NCI-H748 (cell line): ENCODE results near the gene PPM1L.
A peak's percentile ranks its signal among the peaks of the same experiment; 100 is the strongest.

Source experiments
- DNase-seq: peaks from one replicate; lab custom pipeline; 2025; ENCODE audit not compliant: unreplicated experiment; lab: John Stamatoyannopoulos, UW

Gene PPM1L

DNA sequence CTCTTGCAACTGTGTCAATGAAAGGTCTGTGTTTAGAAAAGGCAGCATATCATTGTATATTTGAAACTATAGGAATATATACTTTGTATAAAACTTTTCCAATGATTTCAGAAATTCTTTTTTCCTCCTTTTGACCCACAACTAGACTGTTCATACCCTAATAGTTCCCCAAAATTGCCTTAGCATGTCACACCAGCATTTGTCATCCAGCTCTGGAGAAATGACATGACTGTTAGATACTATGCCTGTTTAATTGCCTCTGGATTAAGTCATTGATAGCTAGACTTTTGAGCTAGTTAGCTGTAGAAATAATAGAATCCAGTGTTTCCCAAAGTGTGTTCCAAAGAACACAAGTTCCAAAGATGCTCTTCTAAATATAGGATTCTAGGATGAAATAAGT, 316.7 kb downstream of the PPM1L start:
- DNase-seq = no peak

- DNase-seq = no peak
Measured at GRCh38 chr3:161073181-161073580, 317.1 kb downstream of the PPM1L start.

GRCh38 chr3:161081633-161082032, 325.6 kb downstream of the PPM1L start:
- DNase-seq = no peak

- no peak for DNase-seq
Measured at GRCh38 chr3:161082063-161082462, 326.0 kb downstream of the PPM1L start.

- DNase-seq = no peak
Measured at GRCh38 chr3:161083131-161083530, 327.1 kb downstream of the PPM1L start.

- DNase-seq = no peak
Measured at GRCh38 chr3:161084277-161084676, 328.2 kb downstream of the PPM1L start.

GRCh38 chr3:161093895-161094294, 337.9 kb downstream of the PPM1L start:
- DNase-seq = no peak

DNA sequence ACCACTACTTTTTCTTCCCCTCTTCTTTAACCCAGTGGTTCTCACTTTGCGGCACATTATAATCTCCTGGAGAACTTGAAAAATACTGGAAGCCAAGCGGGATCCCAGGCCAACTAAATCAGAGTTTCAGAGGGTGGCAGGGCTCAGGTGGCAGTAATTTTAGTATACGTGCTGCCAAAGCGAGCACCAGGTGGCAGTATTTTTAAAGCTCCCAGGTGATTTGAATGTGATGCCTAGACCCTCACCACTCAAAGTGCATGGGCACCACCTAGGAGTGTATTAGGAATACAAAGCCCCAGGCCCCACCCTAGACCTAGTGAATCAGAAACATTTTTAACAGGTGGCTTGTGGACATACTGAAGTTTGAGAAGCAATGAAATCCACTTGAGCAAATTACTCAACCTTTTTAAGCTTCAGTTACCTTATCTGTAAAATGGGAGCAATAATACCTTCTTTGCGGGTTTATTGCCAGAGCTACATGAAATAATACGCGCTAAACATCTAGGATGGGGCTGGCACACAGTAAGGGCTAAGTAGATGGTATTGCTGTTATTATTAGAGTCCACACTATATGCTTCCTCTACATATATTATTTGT, 340.8 kb downstream of the PPM1L start:
- peak; percentile 59 for DNase-seq

DNA sequence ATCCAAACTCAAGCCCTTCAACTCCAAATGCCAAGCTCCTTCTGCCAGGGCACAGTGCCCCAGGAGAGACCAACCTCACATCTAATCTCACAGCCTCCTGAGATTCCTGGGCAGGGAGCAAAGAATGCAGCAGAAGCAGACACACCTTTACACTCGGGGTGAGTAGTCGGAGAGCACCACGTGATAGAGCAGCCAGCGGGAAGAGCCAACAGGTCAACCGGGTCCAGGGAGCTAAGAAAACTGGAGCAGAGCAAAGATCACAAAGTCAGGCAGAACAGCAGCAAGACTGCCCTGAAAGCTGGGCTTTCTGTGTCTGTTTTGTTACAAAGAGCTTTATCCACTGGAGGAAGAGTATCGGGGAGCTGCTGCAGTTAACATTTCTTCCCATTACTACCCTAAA, 345.0 kb downstream of the PPM1L start:
- DNase-seq = no peak

DNA sequence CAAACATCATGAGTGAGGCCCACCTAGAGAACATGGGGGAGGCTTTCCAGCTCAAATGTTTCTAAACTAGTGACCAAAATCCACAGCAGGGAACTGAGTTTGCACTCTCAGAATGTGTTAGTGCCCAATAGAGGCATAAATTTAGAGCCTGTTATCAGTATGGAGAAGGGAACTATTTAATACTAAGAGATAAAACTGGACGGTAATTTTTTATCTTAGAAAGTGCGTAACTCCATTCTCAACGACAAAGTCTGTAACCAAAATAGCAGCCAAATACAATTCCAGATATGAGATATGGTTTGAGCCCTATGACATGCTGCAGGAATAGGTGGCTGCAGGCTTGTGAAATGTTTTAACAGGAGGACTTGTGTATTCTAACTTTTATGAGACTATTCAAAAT, 345.6 kb downstream of the PPM1L start:
- no peak for DNase-seq

DNA sequence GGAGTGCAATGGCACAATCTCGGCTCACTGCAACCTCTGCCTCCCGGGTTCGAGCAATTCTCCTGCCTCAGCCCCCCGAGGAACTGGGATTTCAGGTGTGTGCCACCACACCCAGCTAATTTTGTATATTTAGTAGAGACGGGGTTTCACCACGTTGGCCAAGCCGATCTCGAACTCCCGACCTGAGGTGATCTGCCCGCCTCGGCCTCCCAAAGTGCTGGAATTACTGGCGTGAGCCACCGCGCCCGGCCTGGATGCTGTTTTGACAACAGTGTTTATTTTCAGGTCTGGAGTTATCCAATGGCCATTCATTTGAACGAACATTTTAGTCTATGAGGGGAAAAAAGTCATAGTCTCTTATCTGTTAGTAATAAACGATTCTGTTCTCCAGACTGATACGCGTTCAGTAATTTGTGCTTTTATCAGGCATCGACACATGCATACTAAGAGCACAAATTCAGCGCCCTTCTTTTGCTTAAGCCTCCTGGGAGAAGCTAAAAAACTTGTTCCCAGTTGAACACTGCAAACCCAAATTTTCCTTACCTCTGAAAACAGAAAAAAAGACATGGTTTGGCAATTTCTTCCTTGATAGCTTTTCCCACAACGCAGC, 347.9 kb downstream of the PPM1L start:
- DNase-seq = no peak

GRCh38 chr3:161104561-161105551, 348.8 kb downstream of the PPM1L start, which contains the start of gene B3GALNT1:
Gene B3GALNT1, minus strand, starts transcription at chr3:161105349. Its CDS starts 18,595 bp downstream, at chr3:161086754.
- peak; percentile 80 for DNase-seq

DNA sequence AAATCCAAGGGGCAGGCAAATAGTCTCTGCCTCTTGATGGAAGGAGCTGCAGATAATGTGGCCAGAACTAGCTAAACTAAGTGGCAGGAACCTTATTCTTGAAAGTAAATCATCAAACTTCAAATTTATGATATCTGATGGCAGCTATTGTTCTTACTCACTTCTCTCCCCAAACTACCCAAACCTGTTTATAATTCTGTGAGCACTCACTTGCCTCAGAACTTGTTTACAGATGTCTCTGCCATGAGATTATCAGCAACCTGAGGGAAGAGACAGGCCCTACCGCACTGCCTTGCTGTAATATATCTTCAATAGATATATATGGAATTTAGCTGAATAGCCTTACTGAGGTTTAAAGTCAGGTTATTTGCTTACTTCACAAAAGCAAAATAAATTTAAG, 351.3 kb downstream of the PPM1L start:
- no peak for DNase-seq

- no peak for DNase-seq
Measured at GRCh38 chr3:161108840-161109239, 352.8 kb downstream of the PPM1L start.

DNA sequence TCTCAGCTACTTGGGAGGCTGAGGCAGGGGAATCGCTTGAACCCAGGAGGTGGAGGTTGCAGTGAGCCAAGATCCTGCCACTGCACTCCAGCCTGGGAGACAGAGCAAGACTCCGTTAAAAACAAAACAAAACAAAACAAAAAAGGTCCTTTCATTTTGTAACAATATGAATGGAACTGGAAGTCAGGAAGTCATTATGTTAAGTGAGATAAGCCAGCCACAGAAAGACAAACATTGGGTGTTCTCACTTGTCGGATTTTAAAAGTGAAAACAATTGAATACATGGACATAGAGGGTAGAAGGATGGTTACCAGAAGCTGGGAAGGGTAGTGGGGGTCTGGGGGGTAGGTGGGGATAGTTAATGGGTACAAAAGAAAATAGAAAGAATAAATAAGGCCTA, 361.6 kb downstream of the PPM1L start:
- no peak for DNase-seq

- DNase-seq = no peak
Measured at GRCh38 chr3:161126495-161126894, 370.5 kb downstream of the PPM1L start.
